Measurements from ENCODE around the gene PDE4D. TPM values are rescaled to one million over a fixed set of nuclear protein-coding genes. Genes with fewer than 3 reads are reported as not detected.

The PDE4D gene
- total RNA-seq, 1 donor from 2014 or later, result 14.2 TPM

DNA sequence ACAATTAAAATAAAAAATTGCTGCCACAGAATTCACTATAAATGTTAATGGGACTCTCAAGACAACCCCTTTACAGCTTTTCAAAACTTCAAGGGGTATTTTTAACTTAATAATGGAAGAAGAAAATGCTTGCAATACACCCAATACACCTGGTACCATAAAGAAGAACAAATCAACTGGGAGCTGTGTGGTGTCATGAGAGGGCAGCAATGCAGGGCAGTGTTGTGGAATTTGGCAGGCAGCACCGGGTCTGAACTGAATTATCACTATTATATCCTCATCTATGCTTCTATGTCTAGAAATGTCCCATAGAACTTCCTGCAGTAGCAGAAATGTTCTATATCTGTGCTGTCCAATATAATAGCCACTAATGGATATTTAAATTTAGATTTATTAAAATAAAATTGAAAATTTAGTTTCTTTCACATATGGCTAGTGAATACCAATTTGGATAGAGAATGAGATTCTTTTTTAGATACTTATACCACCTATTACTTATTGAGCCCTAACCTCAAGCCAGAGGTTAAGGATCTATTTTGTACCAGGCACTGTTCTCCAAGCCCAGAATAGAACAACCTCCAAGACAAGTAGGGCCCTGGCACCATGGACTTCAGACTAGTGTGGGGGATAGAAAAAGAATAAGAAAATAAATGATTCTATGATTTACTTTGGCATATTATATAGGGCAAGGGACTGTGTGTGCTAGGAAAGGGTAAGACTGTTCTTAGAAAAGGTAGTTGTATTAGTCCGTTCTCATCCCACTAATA, 265.3 kb downstream of the PDE4D start:
- H3K27ac Mint-ChIP-seq (ENCODE audit: unreplicated experiment), result no peak overlapping the region
- H3K27me3 Mint-ChIP-seq (ENCODE audit: low read depth, unreplicated experiment), result no peaks in the 10 kb centered on the region
- Histone ChIP-seq H3K9me3 (ENCODE audit: insufficient read depth, low read depth, low read length) (no peaks in the 10 kb centered on the region), H3K27me3 (ENCODE audit: insufficient read depth, low read length) (no peaks in the 10 kb centered on the region), H3K36me3 (ENCODE audit: insufficient read depth, low read length) (no peaks in the 10 kb centered on the region), H3K4me1 (ENCODE audit: insufficient read depth, low read length) (no peaks in the 10 kb centered on the region), H3K9ac (ENCODE audit: low read length) (no peak overlapping the region), H3K4me3 (ENCODE audit: insufficient read depth, low read depth, low read length) (no peak overlapping the region), H3K4me2 (ENCODE audit: low read length) (no peak overlapping the region), H3K79me2 (ENCODE audit: insufficient read depth, low read length) (no peaks in the 10 kb centered on the region), H4K20me1 (ENCODE audit: insufficient read depth, low read length) (no peaks in the 10 kb centered on the region), H2AFZ (ENCODE audit: low read depth, low read length) (no peak overlapping the region), H3K27ac (ENCODE audit: low read depth, low read length) (no peak overlapping the region)
- DNase-seq (ENCODE audit: low read depth) (no peak), FAIRE-seq (no peak)
- no peak overlapping the region for H3K4me3 Mint-ChIP-seq (ENCODE audit: unreplicated experiment)
- peaks cover 1% of the 10 kb centered on the region for H3K36me3 Mint-ChIP-seq (ENCODE audit: low read depth, unreplicated experiment)
- H3K4me1 Mint-ChIP-seq (ENCODE audit: low read depth, unreplicated experiment), result peaks cover 4% of the 10 kb centered on the region
- TF ChIP-seq EZH2 (IDR thresholded peaks at IDR 0.05; ENCODE audit: insufficient read depth, low read length), result no peak
- peaks cover 9% of the 10 kb centered on the region for H3K9me3 Mint-ChIP-seq (ENCODE audit: unreplicated experiment)

GRCh38 chr5:59624898-59625297, 268.6 kb downstream of the PDE4D start:
- H3K4me2 ChIP-seq (ENCODE audit: low read length), result no peak overlapping the region
- no peaks in the 10 kb centered on the region for H3K36me3 Mint-ChIP-seq (ENCODE audit: low read depth, unreplicated experiment)
- H2AFZ ChIP-seq (ENCODE audit: low read depth, low read length), result no peak overlapping the region
- peaks cover 9% of the 10 kb centered on the region for H3K9me3 Mint-ChIP-seq (ENCODE audit: unreplicated experiment)
- no peak overlapping the region for H3K4me3 ChIP-seq (ENCODE audit: insufficient read depth, low read depth, low read length)
- peaks cover 22% of the 10 kb centered on the region for H3K4me1 Mint-ChIP-seq (ENCODE audit: low read depth, unreplicated experiment)
- no peak overlapping the region for H3K9ac ChIP-seq (ENCODE audit: low read length)
- FAIRE-seq, result no peak
- no peaks in the 10 kb centered on the region for H3K9me3 ChIP-seq (ENCODE audit: insufficient read depth, low read depth, low read length)
- H3K79me2 ChIP-seq (ENCODE audit: insufficient read depth, low read length), result no peaks in the 10 kb centered on the region
- no peak overlapping the region for H3K4me3 Mint-ChIP-seq (ENCODE audit: unreplicated experiment)
- H3K27me3 ChIP-seq (ENCODE audit: insufficient read depth, low read length), result no peaks in the 10 kb centered on the region
- no peaks in the 10 kb centered on the region for H3K36me3 ChIP-seq (ENCODE audit: insufficient read depth, low read length)
- H3K27ac Mint-ChIP-seq (ENCODE audit: unreplicated experiment), result no peak overlapping the region
- no peak for TF ChIP-seq EZH2 (IDR thresholded peaks at IDR 0.05; ENCODE audit: insufficient read depth, low read length)
- TF ChIP-seq, protein P1, sequence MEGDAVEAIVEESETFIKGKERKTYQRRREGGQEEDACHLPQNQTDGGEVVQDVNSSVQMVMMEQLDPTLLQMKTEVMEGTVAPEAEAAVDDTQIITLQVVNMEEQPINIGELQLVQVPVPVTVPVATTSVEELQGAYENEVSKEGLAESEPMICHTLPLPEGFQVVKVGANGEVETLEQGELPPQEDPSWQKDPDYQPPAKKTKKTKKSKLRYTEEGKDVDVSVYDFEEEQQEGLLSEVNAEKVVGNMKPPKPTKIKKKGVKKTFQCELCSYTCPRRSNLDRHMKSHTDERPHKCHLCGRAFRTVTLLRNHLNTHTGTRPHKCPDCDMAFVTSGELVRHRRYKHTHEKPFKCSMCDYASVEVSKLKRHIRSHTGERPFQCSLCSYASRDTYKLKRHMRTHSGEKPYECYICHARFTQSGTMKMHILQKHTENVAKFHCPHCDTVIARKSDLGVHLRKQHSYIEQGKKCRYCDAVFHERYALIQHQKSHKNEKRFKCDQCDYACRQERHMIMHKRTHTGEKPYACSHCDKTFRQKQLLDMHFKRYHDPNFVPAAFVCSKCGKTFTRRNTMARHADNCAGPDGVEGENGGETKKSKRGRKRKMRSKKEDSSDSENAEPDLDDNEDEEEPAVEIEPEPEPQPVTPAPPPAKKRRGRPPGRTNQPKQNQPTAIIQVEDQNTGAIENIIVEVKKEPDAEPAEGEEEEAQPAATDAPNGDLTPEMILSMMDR (IDR thresholded peaks at IDR 0.05; ENCODE audit: insufficient read depth, low read depth, low read length), result no peak
- no peak overlapping the region for H3K27ac ChIP-seq (ENCODE audit: low read depth, low read length)
- no peaks in the 10 kb centered on the region for H3K4me1 ChIP-seq (ENCODE audit: insufficient read depth, low read length)
- H3K27me3 Mint-ChIP-seq (ENCODE audit: low read depth, unreplicated experiment), result no peaks in the 10 kb centered on the region
- no peaks in the 10 kb centered on the region for H4K20me1 ChIP-seq (ENCODE audit: insufficient read depth, low read length)
- DNase-seq (ENCODE audit: low read depth), result no peak

GRCh38 chr5:59622848-59623247, 270.7 kb downstream of the PDE4D start:
- no peaks in the 10 kb centered on the region for H3K79me2 ChIP-seq (ENCODE audit: insufficient read depth, low read length)
- H3K9me3 Mint-ChIP-seq (ENCODE audit: unreplicated experiment), result peaks cover 2% of the 10 kb centered on the region
- DNase-seq (ENCODE audit: low read depth) (no peak), FAIRE-seq (no peak)
- no peak overlapping the region for H3K4me3 Mint-ChIP-seq (ENCODE audit: unreplicated experiment)
- no peak overlapping the region for H3K27ac ChIP-seq (ENCODE audit: low read depth, low read length)
- H3K4me3 ChIP-seq (ENCODE audit: insufficient read depth, low read depth, low read length), result no peak overlapping the region
- H3K27me3 ChIP-seq (ENCODE audit: insufficient read depth, low read length), result no peaks in the 10 kb centered on the region
- H3K27ac Mint-ChIP-seq (ENCODE audit: unreplicated experiment), result no peak overlapping the region
- peaks cover 1% of the 10 kb centered on the region for H3K27me3 Mint-ChIP-seq (ENCODE audit: low read depth, unreplicated experiment)
- no peak overlapping the region for H2AFZ ChIP-seq (ENCODE audit: low read depth, low read length)
- H3K36me3 ChIP-seq (ENCODE audit: insufficient read depth, low read length), result no peaks in the 10 kb centered on the region
- no peaks in the 10 kb centered on the region for H3K36me3 Mint-ChIP-seq (ENCODE audit: low read depth, unreplicated experiment)
- no peak overlapping the region for H3K9ac ChIP-seq (ENCODE audit: low read length)
- no peaks in the 10 kb centered on the region for H3K9me3 ChIP-seq (ENCODE audit: insufficient read depth, low read depth, low read length)
- H3K4me1 Mint-ChIP-seq (ENCODE audit: low read depth, unreplicated experiment), result peaks cover 22% of the 10 kb centered on the region
- no peak overlapping the region for H3K4me2 ChIP-seq (ENCODE audit: low read length)
- no peaks in the 10 kb centered on the region for H4K20me1 ChIP-seq (ENCODE audit: insufficient read depth, low read length)
- no peak for TF ChIP-seq EZH2 (IDR thresholded peaks at IDR 0.05; ENCODE audit: insufficient read depth, low read length)
- TF ChIP-seq, protein P1 (IDR thresholded peaks at IDR 0.05; ENCODE audit: insufficient read depth, low read depth, low read length), result no peak
- no peaks in the 10 kb centered on the region for H3K4me1 ChIP-seq (ENCODE audit: insufficient read depth, low read length)

All from astrocyte (in vitro differentiated cells and primary cell).